Mesenchymal stem cell (in vitro differentiated cells and primary cell): ENCODE results near the gene MBNL1.
A peak's percentile ranks its signal among the peaks of the same experiment; 100 is the strongest.

Experiments
- DNase-seq: peaks from one replicate; pipeline ENCODE4 v3.0.0-alpha.2; 2013
- H2AFZ ChIP-seq: one replicate; pipeline ENCODE4 v1.6.1; 2013; ENCODE audit warnings: low read depth, mild to moderate bottlenecking, control low read depth, inconsistent platforms, low read length, moderate library complexity
- H2AK5ac ChIP-seq: 2 replicates; pipeline ENCODE4 v1.6.1; 2013; ENCODE audit warnings: low read length, moderate library complexity, mild to moderate bottlenecking, inconsistent platforms; ENCODE audit not compliant: severe bottlenecking
- H2BK120ac ChIP-seq: one replicate; pipeline ENCODE4 v1.6.1; 2013; ENCODE audit warnings: low read depth, mild to moderate bottlenecking, inconsistent platforms, low read length, moderate library complexity
- H2BK12ac ChIP-seq, 2 experiments: one replicate each; pipeline ENCODE4 v1.6.1; 2013; ENCODE audit warnings: inconsistent platforms in 2 of 2, low read length in 2 of 2, mild to moderate bottlenecking in 2 of 2, moderate library complexity in 2 of 2, control low read depth in 1 of 2
- H2BK15ac ChIP-seq: one replicate; pipeline ENCODE4 v1.6.1; 2013; ENCODE audit warnings: mild to moderate bottlenecking, low read depth, inconsistent platforms; ENCODE audit not compliant: poor library complexity, severe bottlenecking
- H2BK5ac ChIP-seq: 2 replicates; pipeline ENCODE4 v1.6.1; 2013; ENCODE audit warnings: low read depth, mild to moderate bottlenecking, low read length, control low read depth, inconsistent platforms; ENCODE audit not compliant: poor library complexity, severe bottlenecking
- H3K14ac ChIP-seq, 2 experiments: one replicate each; pipeline ENCODE4 v1.6.1; 2013; ENCODE audit warnings: inconsistent platforms in 2 of 2, low read length in 2 of 2, control low read depth in 1 of 2, mild to moderate bottlenecking in 1 of 2, moderate library complexity in 1 of 2
- H3K18ac ChIP-seq, 2 experiments: one replicate each; pipeline ENCODE4 v1.6.1; 2013; ENCODE audit warnings: inconsistent platforms in 2 of 2, low read length in 2 of 2, control low read depth in 1 of 2, low read depth in 1 of 2, mild to moderate bottlenecking in 1 of 2
- H3K23ac ChIP-seq, 2 experiments: one replicate each; pipeline ENCODE4 v1.6.1; 2013; ENCODE audit warnings: inconsistent platforms in 2 of 2, low read length in 2 of 2, mild to moderate bottlenecking in 2 of 2, moderate library complexity in 2 of 2, control low read depth in 1 of 2
- H3K27ac ChIP-seq: 2 replicates; pipeline ENCODE4 v1.5.1; 2013; ENCODE audit warnings: mild to moderate bottlenecking, moderate library complexity, low read length, control low read depth, inconsistent platforms; ENCODE audit not compliant: poor library complexity, severe bottlenecking
- H3K27me3 ChIP-seq, 2 experiments: 2 replicates each; pipeline versions ENCODE4 v1.6.1 to v1.7.0; 2013; ENCODE audit warnings: low read length in 2 of 2, mild to moderate bottlenecking in 2 of 2, moderate library complexity in 2 of 2, control low read depth in 1 of 2, inconsistent platforms in 1 of 2; ENCODE audit not compliant: control insufficient read depth in 1 of 2, insufficient read depth in 1 of 2
- H3K36me3 ChIP-seq, 2 experiments: 2 replicates each; pipeline versions ENCODE4 v1.6.1 to v1.7.0; 2013; ENCODE audit warnings: low read length in 2 of 2, control low read depth in 1 of 2, inconsistent platforms in 1 of 2, low read depth in 1 of 2, mild to moderate bottlenecking in 1 of 2; ENCODE audit not compliant: insufficient read depth in 2 of 2, control insufficient read depth in 1 of 2
- H3K4ac ChIP-seq, 2 experiments: one replicate each; pipeline ENCODE4 v1.6.1; 2013; ENCODE audit warnings: inconsistent platforms in 2 of 2, low read length in 2 of 2, mild to moderate bottlenecking in 2 of 2, moderate library complexity in 2 of 2, control low read depth in 1 of 2, low read depth in 1 of 2
- H3K4me1 ChIP-seq: 2 replicates; pipeline ENCODE4 v1.6.1; 2013; ENCODE audit warnings: low read depth, low read length, control low read depth; ENCODE audit not compliant: control insufficient read depth, insufficient read depth
- H3K4me2 ChIP-seq: 2 replicates; pipeline ENCODE4 v1.6.1; 2013; ENCODE audit warnings: low read length, mild to moderate bottlenecking, inconsistent platforms; ENCODE audit not compliant: poor library complexity, severe bottlenecking
- H3K4me3 ChIP-seq, 2 experiments: 2 replicates each; pipeline versions ENCODE4 v1.5.1 to v1.7.0; 2013; ENCODE audit warnings: low read length in 2 of 2, mild to moderate bottlenecking in 2 of 2, control low read depth in 1 of 2, low read depth in 1 of 2; ENCODE audit not compliant: insufficient read depth in 1 of 2
- H3K79me1 ChIP-seq: replicated peaks from 2 replicates; pipeline ENCODE4 v1.6.1; 2013; ENCODE audit warnings: mild to moderate bottlenecking, control low read depth, low read length, inconsistent platforms; ENCODE audit not compliant: poor library complexity, severe bottlenecking
- H3K9ac ChIP-seq: 2 replicates; pipeline ENCODE4 v1.7.0; 2013; ENCODE audit warnings: mild to moderate bottlenecking, low read length, moderate library complexity
- H3K9me3 ChIP-seq: 2 replicates; pipeline ENCODE4 v1.7.0; 2013; ENCODE audit warnings: mild to moderate bottlenecking, low read length; ENCODE audit not compliant: control insufficient read depth
- H4K8ac ChIP-seq: one replicate; pipeline ENCODE4 v1.6.1; 2013; ENCODE audit warnings: inconsistent platforms, mild to moderate bottlenecking, low read length, moderate library complexity
- H4K91ac ChIP-seq: one replicate; pipeline ENCODE4 v1.6.1; 2013; ENCODE audit warnings: mild to moderate bottlenecking, low read length, inconsistent platforms
- WGBS: methylation state at CpG from one replicate; pipeline ENCODE4 v1.1.7; 2013; ENCODE audit warnings: mixed read lengths; 5-methylcytosine and 5-hydroxymethylcytosine counted together

The MBNL1 gene

GRCh38 chr3:152356870-152357276, 88.1 kb downstream of the MBNL1 start:
- H3K4me2 ChIP-seq, result no peak overlapping the region
- H3K9me3 ChIP-seq, result no peaks in the 10 kb centered on the region
- no peak overlapping the region for H3K4ac ChIP-seq
- no peak overlapping the region for H3K14ac ChIP-seq
- no peaks in the 10 kb centered on the region for H3K27me3 ChIP-seq
- H3K18ac ChIP-seq, result no peak overlapping the region
- no peak overlapping the region for H3K9ac ChIP-seq
- peaks cover 4% of the 10 kb centered on the region for H3K4me1 ChIP-seq
- no peak overlapping the region for H2BK12ac ChIP-seq
- no peak overlapping the region for H2AK5ac ChIP-seq
- H2BK120ac ChIP-seq, result no peak overlapping the region
- H4K8ac ChIP-seq, result no peak overlapping the region
- H4K91ac ChIP-seq, result no peak overlapping the region
- H2AFZ ChIP-seq, result no peak overlapping the region
- no peak overlapping the region for H3K27ac ChIP-seq
- DNase-seq, result no peak
- no peak overlapping the region for H2BK15ac ChIP-seq
- no peak overlapping the region for H2BK5ac ChIP-seq
- H3K79me1 ChIP-seq, result peaks cover 6% of the 10 kb centered on the region
- H3K36me3 ChIP-seq, result peaks cover 0 to 4% of the 10 kb centered on the region in 2 experiments
- 100% methylated on average over 1 of the region's 2 CpGs for WGBS
- no peak overlapping the region for H3K23ac ChIP-seq
- no peak overlapping the region for H3K4me3 ChIP-seq

GRCh38 chr3:152357587-152357986, 88.9 kb downstream of the MBNL1 start:
- H3K27ac ChIP-seq, result no peak overlapping the region
- H3K14ac ChIP-seq, result no peak overlapping the region
- H3K9me3 ChIP-seq, result no peaks in the 10 kb centered on the region
- H3K4ac ChIP-seq, result no peak overlapping the region
- no peak overlapping the region for H2AFZ ChIP-seq
- H4K8ac ChIP-seq, result no peak overlapping the region
- no peak overlapping the region for H3K4me2 ChIP-seq
- no peak overlapping the region for H3K23ac ChIP-seq
- no peak overlapping the region for H2BK5ac ChIP-seq
- H3K27me3 ChIP-seq, result no peaks in the 10 kb centered on the region
- DNase-seq, result no peak
- peaks cover 7% of the 10 kb centered on the region for H3K79me1 ChIP-seq
- no peak overlapping the region for H4K91ac ChIP-seq
- H3K4me1 ChIP-seq, result peaks cover 4% of the 10 kb centered on the region
- no peak overlapping the region for H3K4me3 ChIP-seq
- no peak overlapping the region for H3K9ac ChIP-seq
- no peak overlapping the region for H3K18ac ChIP-seq
- H2AK5ac ChIP-seq, result peak overlapping the region; percentile 38
- H3K36me3 ChIP-seq, result peaks cover 0 to 4% of the 10 kb centered on the region in 2 experiments
- H2BK15ac ChIP-seq, result no peak overlapping the region
- H2BK120ac ChIP-seq, result no peak overlapping the region
- no peak overlapping the region for H2BK12ac ChIP-seq

DNA sequence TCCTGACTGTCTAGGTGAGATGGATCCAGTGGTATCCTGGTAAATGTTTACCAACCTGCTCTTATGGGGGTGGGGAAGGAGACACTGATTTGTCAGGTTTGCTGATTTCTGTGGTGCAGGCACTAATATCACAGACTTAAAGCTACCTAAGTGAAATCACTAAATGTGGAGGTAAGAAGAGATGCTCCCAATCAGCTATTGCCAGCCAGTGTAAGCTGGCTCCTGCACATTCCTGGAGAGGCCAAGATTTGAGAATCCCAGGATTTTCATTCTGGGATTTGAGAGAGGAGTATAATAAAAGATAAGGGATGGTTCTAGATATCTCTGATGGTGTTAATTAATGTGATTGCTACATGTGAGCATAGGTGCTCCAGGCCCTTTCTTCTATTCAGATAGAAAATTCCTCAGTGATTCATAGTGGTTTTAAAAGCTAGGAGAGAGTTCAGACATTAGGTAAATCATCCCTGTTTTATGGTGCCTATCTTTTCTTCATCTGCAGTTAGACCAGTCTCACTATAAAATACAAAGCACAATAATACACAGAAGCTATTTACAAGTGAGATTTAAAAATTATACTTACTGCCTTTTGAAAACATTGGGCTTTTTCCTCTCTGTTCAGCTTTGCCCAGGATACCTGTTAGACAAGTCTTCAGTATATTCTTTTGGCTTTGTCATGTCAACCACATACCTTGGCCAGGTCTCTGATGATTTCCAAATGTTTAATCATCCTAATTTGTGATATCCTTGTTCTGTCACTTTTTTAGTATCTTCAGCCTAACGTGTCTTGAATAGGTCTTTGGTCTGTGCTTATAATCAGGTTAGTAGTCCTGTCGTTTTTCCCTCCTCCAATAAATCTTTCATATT, 90.9 kb downstream of the MBNL1 start:
- H3K18ac ChIP-seq, result no peak overlapping the region
- H3K4ac ChIP-seq, result no peak overlapping the region
- H2BK12ac ChIP-seq, result no peak overlapping the region
- peaks cover 4% of the 10 kb centered on the region for H3K4me1 ChIP-seq
- no peak overlapping the region for H2AFZ ChIP-seq
- H3K14ac ChIP-seq, result no peak overlapping the region
- H3K79me1 ChIP-seq, result peaks cover 6% of the 10 kb centered on the region
- H2AK5ac ChIP-seq, result no peak overlapping the region
- H3K9me3 ChIP-seq, result no peaks in the 10 kb centered on the region
- H3K27ac ChIP-seq, result peak overlapping the region; percentile 14
- no peak overlapping the region for H3K4me2 ChIP-seq
- H3K36me3 ChIP-seq, result peaks cover 0 to 11% of the 10 kb centered on the region in 2 experiments
- H4K91ac ChIP-seq, result no peak overlapping the region
- no peak for DNase-seq
- H2BK5ac ChIP-seq, result no peak overlapping the region
- no peak overlapping the region for H2BK120ac ChIP-seq
- H3K23ac ChIP-seq, result no peak overlapping the region
- H4K8ac ChIP-seq, result no peak overlapping the region
- no peaks in the 10 kb centered on the region for H3K27me3 ChIP-seq
- no peak overlapping the region for H3K4me3 ChIP-seq
- H3K9ac ChIP-seq, result no peak overlapping the region
- H2BK15ac ChIP-seq, result no peak overlapping the region
- WGBS, result 85% methylated on average over 2 of the region's 2 CpGs

DNA sequence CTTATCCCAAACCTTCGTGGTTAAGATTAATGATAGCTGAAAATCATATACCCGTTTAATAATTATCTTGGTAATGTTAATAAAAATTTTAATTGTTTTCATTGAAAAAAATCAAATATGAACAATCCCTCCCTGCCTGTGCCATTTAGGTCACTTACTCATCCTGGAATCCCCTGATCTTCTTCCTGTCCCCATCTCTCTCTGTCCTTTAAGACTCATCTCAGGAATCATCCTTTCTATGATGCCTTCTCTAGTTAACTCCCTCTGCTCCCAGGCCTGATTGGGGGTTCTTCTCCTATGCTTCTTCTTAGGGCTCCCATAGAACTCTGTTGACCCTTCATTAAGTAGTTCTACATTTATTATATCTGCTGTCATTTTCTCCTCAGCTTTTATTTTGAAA, 91.6 kb downstream of the MBNL1 start:
- Histone ChIP-seq H4K8ac (no peak overlapping the region), H2BK5ac (no peak overlapping the region)
- no CpG with 5 or more reads among the region's 2 CpGs for WGBS

More for the DNA sequence above, 91.6 kb downstream of the MBNL1 start:
- no peaks in the 10 kb centered on the region for H3K9me3 ChIP-seq
- H2AFZ ChIP-seq, result no peak overlapping the region
- H4K91ac ChIP-seq, result no peak overlapping the region
- H3K18ac ChIP-seq, result no peak overlapping the region
- no peak overlapping the region for H2AK5ac ChIP-seq
- no peak overlapping the region for H3K14ac ChIP-seq
- H3K4ac ChIP-seq, result no peak overlapping the region
- H3K27me3 ChIP-seq, result no peaks in the 10 kb centered on the region
- H3K27ac ChIP-seq, result peak overlapping the region; percentile 8
- H3K4me2 ChIP-seq, result no peak overlapping the region
- no peak overlapping the region for H2BK15ac ChIP-seq
- peaks cover 4% of the 10 kb centered on the region for H3K4me1 ChIP-seq
- no peak overlapping the region for H3K9ac ChIP-seq
- no peak overlapping the region for H3K4me3 ChIP-seq
- peaks cover 0 to 7% of the 10 kb centered on the region in 2 experiments for H3K36me3 ChIP-seq
- no peak overlapping the region for H2BK12ac ChIP-seq
- H3K23ac ChIP-seq, result no peak overlapping the region
- no peak for DNase-seq
- peaks cover 6% of the 10 kb centered on the region for H3K79me1 ChIP-seq
- H2BK120ac ChIP-seq, result no peak overlapping the region
